Endodermal cell (in vitro differentiated cells): Measurements from ENCODE around the gene WDR27. TPM values are rescaled to one million over a fixed set of nuclear protein-coding genes. Genes with fewer than 3 reads are reported as not detected.

Source experiments
- DNase-seq: peaks from one replicate; pipeline ENCODE4 v3.0.0-alpha.2; 2017
- H3K27ac ChIP-seq: 2 replicates; pipeline ENCODE4 v1.5.1; 2013; ENCODE audit warnings: mild to moderate bottlenecking, low read depth, low read length, moderate library complexity
- H3K27me3 ChIP-seq: 2 replicates; pipeline ENCODE4 v1.6.1; 2013; ENCODE audit warnings: mild to moderate bottlenecking, low read length, moderate library complexity; ENCODE audit not compliant: insufficient read depth, control insufficient read depth, poor library complexity, severe bottlenecking
- H3K36me3 ChIP-seq: 2 replicates; pipeline ENCODE4 v1.7.0; 2013; ENCODE audit warnings: mild to moderate bottlenecking, low read length, moderate library complexity; ENCODE audit not compliant: control insufficient read depth, insufficient read depth
- H3K4me1 ChIP-seq: one replicate; pipeline ENCODE4 v1.7.0; 2013; ENCODE audit warnings: low read length; ENCODE audit not compliant: control insufficient read depth, insufficient read depth
- H3K4me3 ChIP-seq: 2 replicates; pipeline ENCODE4 v1.5.1; 2013; ENCODE audit warnings: mild to moderate bottlenecking, low read length, moderate library complexity
- H3K9ac ChIP-seq: 2 replicates; pipeline ENCODE4 v1.6.1; 2013; ENCODE audit warnings: mild to moderate bottlenecking, low read length, moderate library complexity; ENCODE audit not compliant: poor library complexity, severe bottlenecking; ENCODE audit errors: extremely low read depth
- H3K9me3 ChIP-seq: 2 replicates; pipeline ENCODE4 v1.6.1; 2013; ENCODE audit warnings: mild to moderate bottlenecking, low read length, moderate library complexity; ENCODE audit not compliant: control insufficient read depth
- H3K27ac Mint-ChIP-seq: 2 replicates; pipeline ENCODE4 v1.8.0; 2020; ENCODE audit warnings: mixed read lengths
- H3K27me3 Mint-ChIP-seq: 2 replicates; pipeline ENCODE4 v1.8.0; 2021; ENCODE audit warnings: mild to moderate bottlenecking, mixed read lengths; ENCODE audit not compliant: insufficient read depth
- H3K36me3 Mint-ChIP-seq: 2 replicates; pipeline ENCODE4 v1.8.0; 2020; ENCODE audit warnings: low read depth, mixed read lengths
- H3K4me1 Mint-ChIP-seq: 2 replicates; pipeline ENCODE4 v1.8.0; 2020; ENCODE audit warnings: mixed read lengths
- H3K4me3 Mint-ChIP-seq: 2 replicates; pipeline ENCODE4 v1.8.0; 2020; ENCODE audit warnings: mild to moderate bottlenecking, moderate library complexity, mixed read lengths
- H3K9me3 Mint-ChIP-seq: 2 replicates; pipeline ENCODE4 v1.8.0; 2020; ENCODE audit warnings: mild to moderate bottlenecking, mixed read lengths
- WGBS, 2 experiments: methylation state at CpG; one replicate each; pipeline versions ENCODE4 v1.1.5 to v1.1.7; 2013; ENCODE audit warnings: missing lambda C conversion rate in 2 of 2, mixed read lengths in 1 of 2; ENCODE audit not compliant: insufficient coverage in 1 of 2, insufficient read length in 1 of 2; 5-methylcytosine and 5-hydroxymethylcytosine counted together
- total RNA-seq, 2 donors: library from RNA; stranded (reverse); fragmentation: NEBNext Ultra II Directional in 1 of 2; extraction: Animal tissue kit (Norgen Biotek cat#: 25700) in 1 of 2; gene quantifications; 2 replicates in 1 of 2; 3 replicates in 1 of 2; pipeline ENCODE4 v1.2.1, GENCODE V29; 2021
- TF ChIP-seq, protein P1 (sequence below): fragments of 200-600 bp; sonication (generic); conservative IDR thresholded peaks from 2 replicates; pipeline ENCODE4 v1.5.0; 2021; ENCODE audit warnings: antibody characterized with exemption, mild to moderate bottlenecking

Gene WDR27
- total RNA-seq, 2 donors from 2014 or later: 94.4 to 110 TPM

DNA sequence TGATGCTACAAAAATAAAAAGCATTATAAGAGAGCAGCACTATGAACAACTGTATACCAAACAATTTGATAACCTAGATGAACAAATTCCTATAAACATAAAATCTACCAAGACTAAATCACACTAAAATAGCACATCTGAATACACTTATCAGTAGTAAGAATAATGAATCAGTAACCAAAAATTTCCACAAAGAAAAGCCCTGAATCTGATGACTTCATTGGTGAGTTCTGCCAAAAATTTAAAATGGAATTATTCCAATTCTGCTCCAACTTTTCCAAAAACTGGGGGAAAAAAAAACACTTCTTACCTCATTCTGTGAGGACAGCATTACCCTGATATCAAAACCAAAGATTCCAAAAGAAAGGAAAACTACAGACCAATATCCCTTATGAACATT is 206.2 kb downstream of the WDR27 start:
- H3K4me1 Mint-ChIP-seq: no peaks in the 10 kb centered on the region
- H3K36me3 Mint-ChIP-seq: no peaks in the 10 kb centered on the region
- H3K4me3 ChIP-seq: no peak overlapping the region
- no peaks in the 10 kb centered on the region for H3K9me3 Mint-ChIP-seq
- no peaks in the 10 kb centered on the region for H3K36me3 ChIP-seq
- no peak overlapping the region for H3K27ac Mint-ChIP-seq
- peaks cover 5% of the 10 kb centered on the region for H3K9me3 ChIP-seq
- no peaks in the 10 kb centered on the region for H3K27me3 Mint-ChIP-seq
- H3K27ac ChIP-seq: no peak overlapping the region
- H3K9ac ChIP-seq: no peak overlapping the region
- no peaks in the 10 kb centered on the region for H3K27me3 ChIP-seq
- no peak overlapping the region for H3K4me3 Mint-ChIP-seq
- H3K4me1 ChIP-seq: no peaks in the 10 kb centered on the region
- no peak for DNase-seq
- TF ChIP-seq, protein P1, sequence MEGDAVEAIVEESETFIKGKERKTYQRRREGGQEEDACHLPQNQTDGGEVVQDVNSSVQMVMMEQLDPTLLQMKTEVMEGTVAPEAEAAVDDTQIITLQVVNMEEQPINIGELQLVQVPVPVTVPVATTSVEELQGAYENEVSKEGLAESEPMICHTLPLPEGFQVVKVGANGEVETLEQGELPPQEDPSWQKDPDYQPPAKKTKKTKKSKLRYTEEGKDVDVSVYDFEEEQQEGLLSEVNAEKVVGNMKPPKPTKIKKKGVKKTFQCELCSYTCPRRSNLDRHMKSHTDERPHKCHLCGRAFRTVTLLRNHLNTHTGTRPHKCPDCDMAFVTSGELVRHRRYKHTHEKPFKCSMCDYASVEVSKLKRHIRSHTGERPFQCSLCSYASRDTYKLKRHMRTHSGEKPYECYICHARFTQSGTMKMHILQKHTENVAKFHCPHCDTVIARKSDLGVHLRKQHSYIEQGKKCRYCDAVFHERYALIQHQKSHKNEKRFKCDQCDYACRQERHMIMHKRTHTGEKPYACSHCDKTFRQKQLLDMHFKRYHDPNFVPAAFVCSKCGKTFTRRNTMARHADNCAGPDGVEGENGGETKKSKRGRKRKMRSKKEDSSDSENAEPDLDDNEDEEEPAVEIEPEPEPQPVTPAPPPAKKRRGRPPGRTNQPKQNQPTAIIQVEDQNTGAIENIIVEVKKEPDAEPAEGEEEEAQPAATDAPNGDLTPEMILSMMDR: no peak

DNA sequence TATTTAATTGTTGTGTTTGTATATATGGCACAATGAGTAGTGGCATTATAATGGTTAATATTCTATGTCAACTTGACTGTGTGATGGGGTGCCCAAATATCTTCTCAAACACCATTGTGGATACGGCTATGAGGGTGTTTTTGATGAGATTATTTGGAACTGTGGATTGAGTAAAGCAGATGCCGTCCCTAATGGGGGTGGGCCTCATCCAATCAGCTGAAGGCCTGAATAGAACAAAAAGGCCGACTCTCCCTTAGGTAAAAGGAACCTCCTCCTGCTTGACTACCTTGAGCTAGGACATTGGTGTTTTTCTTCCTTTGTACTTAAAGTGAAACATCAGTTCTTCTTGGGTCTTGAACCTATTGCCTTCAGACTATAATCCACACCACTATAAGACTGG is 207.8 kb downstream of the WDR27 start:
- no peaks in the 10 kb centered on the region for H3K27me3 Mint-ChIP-seq
- H3K9me3 Mint-ChIP-seq: no peaks in the 10 kb centered on the region
- H3K4me1 Mint-ChIP-seq: no peaks in the 10 kb centered on the region
- H3K27ac ChIP-seq: no peak overlapping the region
- H3K4me3 ChIP-seq: no peak overlapping the region
- H3K36me3 Mint-ChIP-seq: peaks cover under 1% of the 10 kb centered on the region
- no peaks in the 10 kb centered on the region for H3K36me3 ChIP-seq
- H3K27ac Mint-ChIP-seq: no peak overlapping the region
- no peak for DNase-seq
- TF ChIP-seq, protein P1: no peak
- no peak overlapping the region for H3K4me3 Mint-ChIP-seq
- 100% methylated on average over 1 to 3 of the region's 3 CpGs for WGBS, 2 experiments
- H3K9me3 ChIP-seq: peaks cover 5% of the 10 kb centered on the region
- no peaks in the 10 kb centered on the region for H3K27me3 ChIP-seq
- no peaks in the 10 kb centered on the region for H3K4me1 ChIP-seq
- H3K9ac ChIP-seq: no peak overlapping the region

DNA sequence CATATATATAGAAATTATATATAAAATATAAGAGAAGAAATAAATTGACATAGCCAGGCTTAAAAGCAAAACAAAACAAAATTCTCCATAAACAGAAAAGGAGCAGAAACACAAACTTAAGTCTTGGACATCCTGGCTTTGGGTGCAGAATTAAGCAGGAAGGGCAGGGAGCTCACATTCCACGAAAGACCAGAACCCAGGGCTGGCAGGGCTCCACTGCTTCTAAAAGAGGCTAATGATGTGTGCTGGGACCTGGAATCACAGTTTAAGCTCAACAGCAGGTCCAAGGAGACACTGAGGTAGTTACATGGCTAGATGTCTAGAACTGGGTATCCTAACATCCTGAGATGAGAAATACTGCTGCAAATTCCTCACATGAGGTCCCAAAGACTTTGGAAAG is 210.3 kb downstream of the WDR27 start:
- H3K4me3 ChIP-seq: no peak overlapping the region
- Mint-ChIP-seq H3K4me1 (no peaks in the 10 kb centered on the region), H3K36me3 (peaks cover 2% of the 10 kb centered on the region), H3K4me3 (no peak overlapping the region), H3K27me3 (no peaks in the 10 kb centered on the region), H3K27ac (no peak overlapping the region), H3K9me3 (no peaks in the 10 kb centered on the region)
- no peak overlapping the region for H3K9ac ChIP-seq
- H3K27ac ChIP-seq: no peak overlapping the region
- no peak for DNase-seq
- H3K9me3 ChIP-seq: peaks cover 5% of the 10 kb centered on the region
- H3K36me3 ChIP-seq: no peaks in the 10 kb centered on the region
- no peaks in the 10 kb centered on the region for H3K4me1 ChIP-seq
- TF ChIP-seq, protein P1: no peak
- WGBS, 2 experiments: 89% methylated on average over 1 of the region's 1 CpG; no CpG with 5 or more reads in 1 of the 2 experiments
- no peaks in the 10 kb centered on the region for H3K27me3 ChIP-seq
